ENCODE measurements around the gene MRPL21.

The MRPL21 gene

GRCh38 chr11:68939583-68940555 is 36.2 kb upstream of the MRPL21 start:
- peaks cover 35% of the 10 kb centered on the region for H3K36me3 ChIP-seq (ENCODE audit: control insufficient read depth, insufficient read depth, low read length)
- H3K4me3 ChIP-seq (ENCODE audit: low read length), result no peak overlapping the region
- H3K27me3 ChIP-seq (ENCODE audit: control insufficient read depth, insufficient read depth, low read length), result no peaks in the 10 kb centered on the region
- H3K4me1 ChIP-seq (ENCODE audit: control insufficient read depth, insufficient read depth, low read length), result peaks cover 52% of the 10 kb centered on the region
- H3K9ac ChIP-seq (ENCODE audit: low read length), result no peak overlapping the region
- peak overlapping the region; percentile 99 for H3K27ac ChIP-seq (ENCODE audit: low read depth, low read length)

GRCh38 chr11:68938816-68939582 is 35.4 kb upstream of the MRPL21 start:
- Histone ChIP-seq H3K4me3 (ENCODE audit: low read length) (no peak overlapping the region), H3K36me3 (ENCODE audit: control insufficient read depth, insufficient read depth, low read length) (peaks cover 36% of the 10 kb centered on the region), H3K4me1 (ENCODE audit: control insufficient read depth, insufficient read depth, low read length) (peaks cover 55% of the 10 kb centered on the region), H3K27me3 (ENCODE audit: control insufficient read depth, insufficient read depth, low read length) (no peaks in the 10 kb centered on the region), H3K27ac (ENCODE audit: low read depth, low read length) (peak overlapping the region; percentile 99), H3K9ac (ENCODE audit: low read length) (no peak overlapping the region)

GRCh38 chr11:68938088-68938487 is 34.5 kb upstream of the MRPL21 start:
- Histone ChIP-seq H3K27ac (ENCODE audit: low read depth, low read length) (peak overlapping the region; percentile 23), H3K9ac (ENCODE audit: low read length) (no peak overlapping the region), H3K36me3 (ENCODE audit: control insufficient read depth, insufficient read depth, low read length) (peaks cover 36% of the 10 kb centered on the region), H3K4me1 (ENCODE audit: control insufficient read depth, insufficient read depth, low read length) (peaks cover 55% of the 10 kb centered on the region), H3K4me3 (ENCODE audit: low read length) (no peak overlapping the region), H3K27me3 (ENCODE audit: control insufficient read depth, insufficient read depth, low read length) (no peaks in the 10 kb centered on the region)

GRCh38 chr11:68936676-68937620 is 33.3 kb upstream of the MRPL21 start:
- peak overlapping the region; percentile 88 for H3K27ac ChIP-seq (ENCODE audit: low read depth, low read length)
- H3K4me1 ChIP-seq (ENCODE audit: control insufficient read depth, insufficient read depth, low read length), result peaks cover 50% of the 10 kb centered on the region
- no peaks in the 10 kb centered on the region for H3K27me3 ChIP-seq (ENCODE audit: control insufficient read depth, insufficient read depth, low read length)
- no peak overlapping the region for H3K9ac ChIP-seq (ENCODE audit: low read length)
- H3K36me3 ChIP-seq (ENCODE audit: control insufficient read depth, insufficient read depth, low read length), result peaks cover 36% of the 10 kb centered on the region
- H3K4me3 ChIP-seq (ENCODE audit: low read length), result no peak overlapping the region

GRCh38 chr11:68936358-68936636 is 32.7 kb upstream of the MRPL21 start:
- peaks cover 48% of the 10 kb centered on the region for H3K4me1 ChIP-seq (ENCODE audit: control insufficient read depth, insufficient read depth, low read length)
- H3K9ac ChIP-seq (ENCODE audit: low read length), result no peak overlapping the region
- no peak overlapping the region for H3K4me3 ChIP-seq (ENCODE audit: low read length)
- no peaks in the 10 kb centered on the region for H3K27me3 ChIP-seq (ENCODE audit: control insufficient read depth, insufficient read depth, low read length)
- peaks cover 36% of the 10 kb centered on the region for H3K36me3 ChIP-seq (ENCODE audit: control insufficient read depth, insufficient read depth, low read length)
- H3K27ac ChIP-seq (ENCODE audit: low read depth, low read length), result peak overlapping the region; percentile 88

GRCh38 chr11:68935516-68936357 is 32.1 kb upstream of the MRPL21 start:
- Histone ChIP-seq H3K9ac (ENCODE audit: low read length) (no peak overlapping the region), H3K4me3 (ENCODE audit: low read length) (no peak overlapping the region), H3K36me3 (ENCODE audit: control insufficient read depth, insufficient read depth, low read length) (peaks cover 37% of the 10 kb centered on the region), H3K27ac (ENCODE audit: low read depth, low read length) (peak overlapping the region; percentile 88), H3K27me3 (ENCODE audit: control insufficient read depth, insufficient read depth, low read length) (no peaks in the 10 kb centered on the region), H3K4me1 (ENCODE audit: control insufficient read depth, insufficient read depth, low read length) (peaks cover 48% of the 10 kb centered on the region)

GRCh38 chr11:68935066-68935465 is 31.4 kb upstream of the MRPL21 start:
- H3K27me3 ChIP-seq (ENCODE audit: control insufficient read depth, insufficient read depth, low read length), result no peaks in the 10 kb centered on the region
- peaks cover 39% of the 10 kb centered on the region for H3K36me3 ChIP-seq (ENCODE audit: control insufficient read depth, insufficient read depth, low read length)
- H3K4me1 ChIP-seq (ENCODE audit: control insufficient read depth, insufficient read depth, low read length), result peaks cover 48% of the 10 kb centered on the region
- no peak overlapping the region for H3K4me3 ChIP-seq (ENCODE audit: low read length)
- H3K27ac ChIP-seq (ENCODE audit: low read depth, low read length), result peak overlapping the region; percentile 88
- no peak overlapping the region for H3K9ac ChIP-seq (ENCODE audit: low read length)

GRCh38 chr11:68934666-68935065 is 31.0 kb upstream of the MRPL21 start:
- H3K4me3 ChIP-seq (ENCODE audit: low read length), result no peak overlapping the region
- peaks cover 45% of the 10 kb centered on the region for H3K4me1 ChIP-seq (ENCODE audit: control insufficient read depth, insufficient read depth, low read length)
- peaks cover 35% of the 10 kb centered on the region for H3K36me3 ChIP-seq (ENCODE audit: control insufficient read depth, insufficient read depth, low read length)
- H3K27me3 ChIP-seq (ENCODE audit: control insufficient read depth, insufficient read depth, low read length), result no peaks in the 10 kb centered on the region
- H3K27ac ChIP-seq (ENCODE audit: low read depth, low read length), result peak overlapping the region; percentile 88
- no peak overlapping the region for H3K9ac ChIP-seq (ENCODE audit: low read length)

GRCh38 chr11:68934321-68934645 is 30.7 kb upstream of the MRPL21 start:
- peak overlapping the region; percentile 88 for H3K27ac ChIP-seq (ENCODE audit: low read depth, low read length)

GRCh38 chr11:68933605-68934320 is 30.1 kb upstream of the MRPL21 start:
- Histone ChIP-seq H3K9ac (ENCODE audit: low read length) (no peak overlapping the region), H3K4me1 (ENCODE audit: control insufficient read depth, insufficient read depth, low read length) (peaks cover 47% of the 10 kb centered on the region), H3K27me3 (ENCODE audit: control insufficient read depth, insufficient read depth, low read length) (no peaks in the 10 kb centered on the region), H3K27ac (ENCODE audit: low read depth, low read length) (peak overlapping the region; percentile 88), H3K36me3 (ENCODE audit: control insufficient read depth, insufficient read depth, low read length) (peaks cover 36% of the 10 kb centered on the region), H3K4me3 (ENCODE audit: low read length) (no peak overlapping the region)

More at GRCh38 chr11:68934321-68934645, 30.7 kb upstream of the MRPL21 start:
- H3K4me1 ChIP-seq (ENCODE audit: control insufficient read depth, insufficient read depth, low read length), result peaks cover 45% of the 10 kb centered on the region
- peaks cover 34% of the 10 kb centered on the region for H3K36me3 ChIP-seq (ENCODE audit: control insufficient read depth, insufficient read depth, low read length)
- H3K9ac ChIP-seq (ENCODE audit: low read length), result no peak overlapping the region
- H3K4me3 ChIP-seq (ENCODE audit: low read length), result no peak overlapping the region
- no peaks in the 10 kb centered on the region for H3K27me3 ChIP-seq (ENCODE audit: control insufficient read depth, insufficient read depth, low read length)
